GM12875 (cell line): ENCODE measurements around the gene KIF25.

ENCODE experiments used
- H3K4me3 ChIP-seq: one replicate; pipeline ENCODE4 v1.5.1; 2011; ENCODE audit warnings: low read depth, low read length, control low read depth
- CTCF ChIP-seq: IDR thresholded peaks from 2 replicates; pipeline ENCODE4 v1.5.1; 2011; ENCODE audit warnings: low read depth, mild to moderate bottlenecking, control low read depth, inconsistent platforms, low read length, moderate library complexity, borderline replicate concordance; ENCODE audit not compliant: insufficient read depth

Gene KIF25

GRCh38 chr6:167963589-167964057 is 33.8 kb upstream of the KIF25 start:
- H3K4me3 ChIP-seq: no peak overlapping the region
- no peak for TF ChIP-seq CTCF

DNA sequence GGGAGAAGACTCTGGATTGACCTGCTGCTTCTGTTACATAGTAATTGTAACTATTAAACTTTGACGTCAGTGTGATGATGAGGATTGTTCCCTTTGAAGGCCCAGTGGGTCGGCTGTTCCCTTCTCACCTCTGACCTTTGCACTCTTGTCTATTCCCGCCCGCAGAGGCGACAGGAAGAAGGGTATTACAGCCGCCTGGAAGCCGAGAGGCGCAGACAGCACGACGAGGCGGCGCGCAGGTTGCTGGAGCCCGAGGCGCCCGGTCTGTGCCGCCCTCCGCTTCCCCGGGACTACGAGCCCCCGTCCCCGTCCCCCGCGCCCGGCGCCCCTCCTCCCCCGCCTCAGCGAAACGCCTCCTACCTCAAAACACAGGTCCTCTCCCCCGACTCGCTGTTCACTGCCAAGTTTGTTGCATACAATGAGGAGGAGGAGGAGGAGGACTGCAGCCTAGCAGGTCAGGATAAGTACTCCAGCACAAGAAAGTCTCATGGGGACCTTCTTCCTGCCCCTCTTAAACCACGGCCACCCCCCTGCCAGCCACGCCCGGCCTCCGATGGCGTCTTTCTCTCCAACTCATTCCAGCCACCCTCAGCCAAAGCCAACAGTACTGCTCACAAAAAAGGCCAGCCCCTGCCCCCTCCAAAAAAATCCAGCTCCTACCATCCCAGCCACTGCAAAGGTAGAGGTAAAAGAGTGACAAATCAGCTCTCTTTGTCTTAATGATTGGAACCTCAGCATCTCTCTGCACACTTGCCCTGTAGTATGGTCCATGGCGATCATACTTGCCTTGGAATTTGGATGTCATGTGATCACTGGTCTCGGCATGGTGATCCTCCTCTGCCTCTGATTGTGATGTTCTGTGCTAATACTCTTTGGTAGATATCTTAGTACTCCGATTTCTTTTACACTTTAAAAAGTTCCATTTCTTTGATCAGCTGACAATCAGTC is 31.6 kb upstream of the KIF25 start:
- H3K4me3 ChIP-seq: no peak overlapping the region
- TF ChIP-seq CTCF: no peak

GRCh38 chr6:167966540-167966905 is 30.9 kb upstream of the KIF25 start:
- no peak overlapping the region for H3K4me3 ChIP-seq
- TF ChIP-seq CTCF: no peak

DNA sequence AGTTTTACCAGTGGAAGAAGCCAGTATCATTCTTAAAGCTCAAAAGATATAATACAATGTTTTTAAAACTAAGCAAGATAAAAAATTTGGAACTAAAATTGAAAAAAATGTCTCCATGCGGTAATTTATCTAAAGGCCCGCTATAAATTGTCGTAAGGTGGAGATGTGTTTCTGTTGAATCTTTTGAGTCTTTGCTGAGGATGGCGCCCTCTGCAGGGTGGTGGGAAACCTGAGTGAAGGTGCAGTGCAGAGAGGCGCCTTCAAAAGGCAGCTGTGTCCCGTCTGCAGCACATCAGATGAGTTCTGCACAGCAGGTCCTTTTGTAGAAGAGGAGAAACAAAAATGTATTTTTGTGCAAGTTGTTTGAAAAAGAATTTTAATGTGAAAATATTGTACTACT is 29.4 kb upstream of the KIF25 start:
- peak; percentile 41; the same call in 1 of the 2 replicates for TF ChIP-seq CTCF
- no peak overlapping the region for H3K4me3 ChIP-seq

DNA sequence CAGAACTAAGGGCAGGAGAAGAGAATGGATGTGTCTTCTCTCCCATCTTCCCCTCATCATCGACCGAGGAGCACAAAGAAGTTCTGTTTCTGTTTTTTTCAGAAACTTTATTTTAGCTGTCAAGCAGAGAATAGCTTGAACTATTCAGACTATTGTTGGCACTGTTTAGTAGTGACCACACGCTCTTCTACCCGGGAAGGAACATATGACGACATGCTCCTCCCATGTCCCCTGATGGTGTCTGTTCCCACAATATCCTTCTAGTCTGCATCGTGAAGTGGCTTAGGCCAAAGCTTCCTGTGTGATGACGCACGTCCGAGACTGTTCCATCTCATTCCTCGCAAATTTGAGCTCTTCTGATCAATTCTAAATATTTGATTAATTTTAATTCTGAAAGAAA is 27.2 kb upstream of the KIF25 start:
- no peak for TF ChIP-seq CTCF
- no peak overlapping the region for H3K4me3 ChIP-seq

- no peak for TF ChIP-seq CTCF
- H3K4me3 ChIP-seq: no peak overlapping the region
These were observed 25.3 kb upstream of the KIF25 start for GRCh38 chr6:167972193-167972592.
